Parathyroid adenoma (tissue), 2 donors: ENCODE data around the gene UBN1.

Source experiments
- H2AFZ ChIP-seq: fragments of 300-600 bp; sonication (generic); one replicate; pipeline ENCODE4 v1.7.0; 2017; ENCODE audit warnings: antibody characterized with exemption, mild to moderate bottlenecking
- H3K27ac ChIP-seq: fragments of 300-600 bp; sonication (generic); one replicate; pipeline ENCODE4 v1.7.0; 2017
- H3K27me3 ChIP-seq: fragments of 300-600 bp; sonication (generic); one replicate; pipeline ENCODE4 v1.7.0; 2017; ENCODE audit warnings: low read length; ENCODE audit not compliant: control insufficient read depth, insufficient read depth
- H3K36me3 ChIP-seq: fragments of 300-600 bp; sonication (generic); one replicate; pipeline ENCODE4 v1.7.0; 2017; ENCODE audit warnings: low read length; ENCODE audit not compliant: control insufficient read depth, insufficient read depth
- H3K4me1 ChIP-seq: fragments of 300-600 bp; sonication (generic); one replicate; pipeline ENCODE4 v1.7.0; 2017; ENCODE audit warnings: control low read depth
- H3K4me2 ChIP-seq: fragments of 300-600 bp; sonication (generic); one replicate; pipeline ENCODE4 v1.7.0; 2017; ENCODE audit warnings: low read length
- H3K4me3 ChIP-seq: fragments of 300-600 bp; sonication (generic); one replicate; pipeline ENCODE4 v1.7.0; 2017; ENCODE audit warnings: low read depth, low read length
- H3K79me2 ChIP-seq: fragments of 300-600 bp; sonication (generic); one replicate; pipeline ENCODE4 v1.7.0; 2017; ENCODE audit warnings: control low read depth
- H3K9ac ChIP-seq: fragments of 300-600 bp; sonication (generic); one replicate; pipeline ENCODE4 v1.7.0; 2017; ENCODE audit warnings: mild to moderate bottlenecking
- H3K9me3 ChIP-seq: fragments of 300-600 bp; sonication (generic); one replicate; pipeline ENCODE4 v1.7.0; 2017; ENCODE audit warnings: low read length; ENCODE audit not compliant: control insufficient read depth
- TF ChIP-seq, protein P1 (sequence below): fragments of 300-600 bp; sonication (generic); IDR thresholded peaks from one replicate; pipeline ENCODE4 v1.7.0; 2017; ENCODE audit warnings: antibody characterized with exemption, mild to moderate bottlenecking
- donor health status: primary hyperparathyroidism.

Gene UBN1

GRCh38 chr16:4890686-4891085 is 43.4 kb downstream of the UBN1 start:
- Histone ChIP-seq H3K9ac (no peak overlapping the region), H3K4me3 (no peak overlapping the region), H3K79me2 (no peaks in the 10 kb centered on the region), H3K27me3 (no peaks in the 10 kb centered on the region), H3K36me3 (no peaks in the 10 kb centered on the region), H3K4me1 (no peaks in the 10 kb centered on the region), H3K4me2 (no peak overlapping the region), H3K9me3 (no peaks in the 10 kb centered on the region), H3K27ac (no peak overlapping the region), H2AFZ (no peak overlapping the region)
- TF ChIP-seq, protein P1, sequence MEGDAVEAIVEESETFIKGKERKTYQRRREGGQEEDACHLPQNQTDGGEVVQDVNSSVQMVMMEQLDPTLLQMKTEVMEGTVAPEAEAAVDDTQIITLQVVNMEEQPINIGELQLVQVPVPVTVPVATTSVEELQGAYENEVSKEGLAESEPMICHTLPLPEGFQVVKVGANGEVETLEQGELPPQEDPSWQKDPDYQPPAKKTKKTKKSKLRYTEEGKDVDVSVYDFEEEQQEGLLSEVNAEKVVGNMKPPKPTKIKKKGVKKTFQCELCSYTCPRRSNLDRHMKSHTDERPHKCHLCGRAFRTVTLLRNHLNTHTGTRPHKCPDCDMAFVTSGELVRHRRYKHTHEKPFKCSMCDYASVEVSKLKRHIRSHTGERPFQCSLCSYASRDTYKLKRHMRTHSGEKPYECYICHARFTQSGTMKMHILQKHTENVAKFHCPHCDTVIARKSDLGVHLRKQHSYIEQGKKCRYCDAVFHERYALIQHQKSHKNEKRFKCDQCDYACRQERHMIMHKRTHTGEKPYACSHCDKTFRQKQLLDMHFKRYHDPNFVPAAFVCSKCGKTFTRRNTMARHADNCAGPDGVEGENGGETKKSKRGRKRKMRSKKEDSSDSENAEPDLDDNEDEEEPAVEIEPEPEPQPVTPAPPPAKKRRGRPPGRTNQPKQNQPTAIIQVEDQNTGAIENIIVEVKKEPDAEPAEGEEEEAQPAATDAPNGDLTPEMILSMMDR, result no peak

GRCh38 chr16:4891097-4891885 is 44.0 kb downstream of the UBN1 start:
- H3K27me3 ChIP-seq, result no peaks in the 10 kb centered on the region
- no peaks in the 10 kb centered on the region for H3K9me3 ChIP-seq
- no peaks in the 10 kb centered on the region for H3K4me1 ChIP-seq
- no peaks in the 10 kb centered on the region for H3K79me2 ChIP-seq
- no peaks in the 10 kb centered on the region for H3K36me3 ChIP-seq
- no peak overlapping the region for H3K4me3 ChIP-seq
- no peak overlapping the region for H3K4me2 ChIP-seq
- H3K9ac ChIP-seq, result no peak overlapping the region
- no peak overlapping the region for H2AFZ ChIP-seq
- TF ChIP-seq, protein P1, result no peak
- H3K27ac ChIP-seq, result no peak overlapping the region

GRCh38 chr16:4891886-4892216 is 44.6 kb downstream of the UBN1 start:
- TF ChIP-seq, protein P1, result no peak
- Histone ChIP-seq H3K4me3 (no peak overlapping the region), H3K4me2 (no peak overlapping the region), H3K36me3 (no peaks in the 10 kb centered on the region), H3K27me3 (no peaks in the 10 kb centered on the region), H3K9ac (no peak overlapping the region), H2AFZ (no peak overlapping the region), H3K27ac (no peak overlapping the region), H3K4me1 (no peaks in the 10 kb centered on the region), H3K9me3 (no peaks in the 10 kb centered on the region), H3K79me2 (no peaks in the 10 kb centered on the region)

DNA sequence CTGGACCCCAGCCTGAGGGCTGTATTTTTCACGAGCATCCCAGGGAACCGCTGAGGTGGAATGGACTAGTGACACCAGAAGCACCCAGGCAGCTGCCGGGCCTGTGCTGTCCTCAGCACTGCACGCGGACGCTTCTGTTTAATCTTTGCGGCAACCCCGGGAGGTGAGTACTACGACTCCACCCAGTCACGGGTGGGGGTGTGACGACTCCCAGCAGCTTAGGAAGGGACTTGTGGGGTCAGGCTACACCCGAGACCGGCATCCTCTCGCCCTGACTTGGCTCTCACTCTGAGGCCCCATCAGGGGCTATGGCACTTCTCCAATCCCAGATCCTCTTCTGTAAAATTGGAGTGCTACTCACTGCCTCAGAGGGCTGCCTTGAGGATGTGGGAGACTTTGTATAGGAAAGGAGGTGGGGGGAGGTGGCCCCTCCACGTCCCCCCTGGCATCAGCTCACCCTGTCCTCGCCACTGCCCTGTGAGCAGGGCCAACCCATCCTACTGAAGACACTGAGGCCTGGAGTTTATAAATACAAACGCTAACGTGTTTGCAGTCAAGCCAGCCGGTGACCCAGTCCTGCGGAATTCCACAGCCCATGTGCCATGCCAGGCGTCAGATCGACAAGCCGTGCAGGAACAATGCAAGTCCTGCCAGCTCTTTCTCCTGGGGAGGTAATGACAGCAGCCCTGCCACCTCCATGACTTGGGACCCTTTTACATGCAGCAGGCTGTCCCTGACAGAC is 45.3 kb downstream of the UBN1 start:
- H3K79me2 ChIP-seq, result no peaks in the 10 kb centered on the region
- H3K4me1 ChIP-seq, result no peaks in the 10 kb centered on the region
- no peak overlapping the region for H3K27ac ChIP-seq
- H3K9me3 ChIP-seq, result no peaks in the 10 kb centered on the region
- no peak overlapping the region for H3K4me2 ChIP-seq
- H3K9ac ChIP-seq, result no peak overlapping the region
- no peak overlapping the region for H2AFZ ChIP-seq
- TF ChIP-seq, protein P1, result no peak
- H3K27me3 ChIP-seq, result no peaks in the 10 kb centered on the region
- H3K4me3 ChIP-seq, result no peak overlapping the region
- no peaks in the 10 kb centered on the region for H3K36me3 ChIP-seq
